ENCODE measurements around the gene BAMBI. TPM values are rescaled to one million over a fixed set of nuclear protein-coding genes. Genes with fewer than 3 reads are reported as not detected.

The BAMBI gene
- polyA plus RNA-seq, 3 donors, result 0.08 to 1.3 (median 0.09) TPM

- Histone ChIP-seq H3K9ac (ENCODE audit: insufficient read depth, low read length, poor library complexity, severe bottlenecking) (no peak overlapping the region), H3K4me1 (ENCODE audit: control insufficient read depth in 1 of 2, insufficient read depth in 2 of 2, low read length in 2 of 2) (no peaks in the 10 kb centered on the region), H3K27ac (ENCODE audit: low read depth in 1 of 2, low read length in 2 of 2) (no peak overlapping the region), H3K4me3 (replicated peaks in 1 of 3; ENCODE audit: low read depth in 2 of 3, low read length in 3 of 3) (no peak overlapping the region), H3K4me2 (replicated peaks; ENCODE audit: extremely low read depth, low read length, poor library complexity, severe bottlenecking) (no peak overlapping the region), H2AFZ (ENCODE audit: insufficient read depth, low read depth, low read length, poor library complexity, severe bottlenecking) (no peak overlapping the region), H3K27me3 (ENCODE audit: control insufficient read depth in 2 of 2, insufficient read depth in 2 of 2, low read length in 2 of 2) (peaks cover 3 to 8% of the 10 kb centered on the region in 2 donors), H3K36me3 (replicated peaks in 1 of 2; ENCODE audit: control insufficient read depth in 1 of 2, insufficient read depth in 2 of 2, low read length in 2 of 2) (no peaks in the 10 kb centered on the region), H4K20me1 (ENCODE audit: insufficient read depth, low read length) (no peaks in the 10 kb centered on the region), H3K9me3 (replicated peaks in 1 of 2; ENCODE audit: control insufficient read depth in 1 of 2, insufficient read depth in 1 of 2, low read length in 2 of 2) (no peaks in the 10 kb centered on the region), H3K79me2 (ENCODE audit: insufficient read depth, low read length) (no peaks in the 10 kb centered on the region)
- Mint-ChIP-seq H3K4me1 (no peaks in the 10 kb centered on the region), H3K9me3 (peaks cover 0 to 5% (median 0%) of the 10 kb centered on the region in 7 donors), H3K27me3 (ENCODE audit: low read depth in 3 of 3) (peaks cover 8 to 15% (median 13%) of the 10 kb centered on the region in 3 donors), H3K36me3 (no peaks in the 10 kb centered on the region), H3K27ac (no peak overlapping the region), H3K4me3 (no peak overlapping the region)
- 100% methylated on average over 1 of the region's 4 CpGs for WGBS (ENCODE audit: insufficient coverage)
- no peak for DNase-seq
- intact Hi-C loops (cut with micrococcal nuclease), result no loop called here
- TF ChIP-seq CTCF (IDR thresholded peaks at IDR 0.05), result no peak
Observed at GRCh38 chr10:28686835-28687682, 9.7 kb downstream of the BAMBI start.

GRCh38 chr10:28687683-28688001 lies 10.3 kb downstream of the BAMBI start:
- no CpG with 5 or more reads among the region's 3 CpGs for WGBS (ENCODE audit: insufficient coverage)
- TF ChIP-seq CTCF (IDR thresholded peaks at IDR 0.05), result no peak
- peaks cover 3 to 6% of the 10 kb centered on the region in 2 donors for H3K27me3 ChIP-seq (ENCODE audit: control insufficient read depth in 2 of 2, insufficient read depth in 2 of 2, low read length in 2 of 2)
- intact Hi-C loops (cut with micrococcal nuclease), result no loop called here
- H3K4me1 Mint-ChIP-seq, result no peaks in the 10 kb centered on the region
- no peak overlapping the region for H3K9ac ChIP-seq (ENCODE audit: insufficient read depth, low read length, poor library complexity, severe bottlenecking)
- H4K20me1 ChIP-seq (ENCODE audit: insufficient read depth, low read length), result no peaks in the 10 kb centered on the region
- H3K27me3 Mint-ChIP-seq (ENCODE audit: low read depth in 3 of 3), result peaks cover 8 to 15% (median 11%) of the 10 kb centered on the region in 3 donors
- no peak overlapping the region for H2AFZ ChIP-seq (ENCODE audit: insufficient read depth, low read depth, low read length, poor library complexity, severe bottlenecking)
- peaks cover 0 to 5% (median 0%) of the 10 kb centered on the region in 7 donors for H3K9me3 Mint-ChIP-seq
- no peaks in the 10 kb centered on the region for H3K36me3 Mint-ChIP-seq
- H3K4me3 ChIP-seq (replicated peaks in 1 of 3; ENCODE audit: low read depth in 2 of 3, low read length in 3 of 3), result no peak overlapping the region
- H3K27ac ChIP-seq (ENCODE audit: low read depth in 1 of 2, low read length in 2 of 2), result no peak overlapping the region
- H3K27ac Mint-ChIP-seq, result no peak overlapping the region
- H3K9me3 ChIP-seq (replicated peaks in 1 of 2; ENCODE audit: control insufficient read depth in 1 of 2, insufficient read depth in 1 of 2, low read length in 2 of 2), result no peaks in the 10 kb centered on the region
- no peaks in the 10 kb centered on the region for H3K4me1 ChIP-seq (ENCODE audit: control insufficient read depth in 1 of 2, insufficient read depth in 2 of 2, low read length in 2 of 2)
- no peak for DNase-seq
- no peaks in the 10 kb centered on the region for H3K36me3 ChIP-seq (replicated peaks in 1 of 2; ENCODE audit: control insufficient read depth in 1 of 2, insufficient read depth in 2 of 2, low read length in 2 of 2)
- no peak overlapping the region for H3K4me3 Mint-ChIP-seq
- no peaks in the 10 kb centered on the region for H3K79me2 ChIP-seq (ENCODE audit: insufficient read depth, low read length)
- no peak overlapping the region for H3K4me2 ChIP-seq (replicated peaks; ENCODE audit: extremely low read depth, low read length, poor library complexity, severe bottlenecking)

All from CD14-positive monocyte (primary cell).